Measurements from ENCODE around the gene PDC. TPM values are rescaled to one million over a fixed set of nuclear protein-coding genes. Genes with fewer than 3 reads are reported as not detected.
"Not testable (repeated sequence)": the region's sequence is repeated elsewhere in the genome, so short reads cannot be mapped to it uniquely, and the experiment has no call there.

The PDC gene
- total and polyA plus RNA-seq, 5 experiments from 2014 or later = not detected

DNA sequence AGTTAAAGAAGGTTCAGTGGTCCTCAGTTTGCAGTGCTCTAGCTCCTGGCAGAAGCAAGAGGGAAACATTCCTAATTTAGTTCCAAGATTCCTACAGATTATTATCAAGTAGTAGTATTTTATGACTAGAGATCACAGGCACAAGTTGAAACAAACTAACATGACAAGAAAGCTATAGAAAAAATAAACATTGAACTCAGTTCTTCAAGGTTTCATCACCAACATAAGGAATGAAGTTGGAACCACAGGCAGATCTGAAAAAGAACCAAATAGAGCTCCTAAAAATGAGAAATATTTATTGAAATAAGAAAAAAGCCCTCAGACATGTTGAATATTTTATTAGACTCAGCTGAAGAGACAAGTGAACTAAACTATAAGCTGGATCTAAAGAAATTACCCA lies 40.6 kb downstream of the PDC start:
- H3K27ac Mint-ChIP-seq = peak overlapping the region in 3 of 10 donors; percentile 4 to 72 (median 28)
- ATAC-seq (no peak), DNase-seq (no peak)
- H3K27me3 Mint-ChIP-seq = no peaks in the 10 kb centered on the region
- H3K9me3 Mint-ChIP-seq = peaks cover 0 to 4% (median 0%) of the 10 kb centered on the region in 9 donors
- H3K4me3 Mint-ChIP-seq = no peak overlapping the region
- H3K4me1 Mint-ChIP-seq = peaks cover 0 to 3% (median under 1%) of the 10 kb centered on the region in 4 donors
- POLR2A ChIA-PET = no interaction called here
- H3K36me3 Mint-ChIP-seq = peaks cover 8 to 31% (median 18%) of the 10 kb centered on the region in 3 donors

DNA sequence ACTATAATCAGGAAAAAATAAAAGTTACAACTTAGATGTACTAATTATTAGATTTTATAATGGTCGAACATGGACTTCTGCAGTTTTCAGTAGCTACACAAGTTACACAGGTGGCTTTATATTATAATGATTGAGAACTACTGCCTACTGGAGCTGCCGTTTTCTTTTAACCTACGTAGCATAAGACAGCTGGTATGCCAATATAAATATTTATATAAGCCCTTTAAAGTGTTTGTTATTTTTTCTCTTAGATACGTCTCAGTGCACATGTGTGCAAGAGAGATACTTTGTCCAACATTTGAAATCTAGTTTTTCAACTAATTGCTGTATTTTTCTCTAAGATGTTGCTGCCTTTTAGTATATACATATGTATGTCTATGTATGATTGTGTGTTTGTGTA lies 42.4 kb downstream of the PDC start:
- H3K27ac Mint-ChIP-seq = no peak overlapping the region
- H3K4me3 Mint-ChIP-seq = no peak overlapping the region
- POLR2A ChIA-PET = no interaction called here
- H3K4me1 Mint-ChIP-seq = peaks cover 0 to 3% (median under 1%) of the 10 kb centered on the region in 4 donors
- H3K27me3 Mint-ChIP-seq = no peaks in the 10 kb centered on the region
- H3K36me3 Mint-ChIP-seq = peaks cover 8 to 40% (median 17%) of the 10 kb centered on the region in 3 donors
- H3K9me3 Mint-ChIP-seq = no peaks in the 10 kb centered on the region
- ATAC-seq (no peak), DNase-seq (no peak)

DNA sequence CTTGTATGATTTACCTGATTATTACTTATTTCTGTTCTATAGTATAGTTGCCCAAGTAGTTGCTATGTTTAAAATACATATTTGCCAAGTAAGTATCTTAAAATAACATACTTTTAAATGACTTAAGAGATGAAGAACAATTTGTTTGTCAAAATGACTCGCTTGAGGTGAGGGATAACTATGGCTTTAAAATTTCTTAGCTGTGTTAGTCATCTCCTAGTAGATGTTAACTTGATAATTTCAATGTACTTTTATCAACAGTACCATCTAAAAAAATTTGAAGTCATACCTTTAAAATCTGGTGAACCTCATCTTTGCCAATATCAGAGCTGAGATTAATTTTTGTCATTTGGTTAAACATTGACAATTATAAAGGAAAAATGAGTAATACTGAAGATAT lies 47.6 kb downstream of the PDC start:
- Mint-ChIP-seq H3K4me3 (no peak overlapping the region), H3K36me3 (peaks cover 0 to 53% (median 9%) of the 10 kb centered on the region in 3 donors), H3K4me1 (no peaks in the 10 kb centered on the region), H3K9me3 (no peaks in the 10 kb centered on the region), H3K27me3 (no peaks in the 10 kb centered on the region), H3K27ac (no peak overlapping the region)
- POLR2A ChIA-PET = no interaction called here
- DNase-seq = no peak
- no peak for ATAC-seq

DNA sequence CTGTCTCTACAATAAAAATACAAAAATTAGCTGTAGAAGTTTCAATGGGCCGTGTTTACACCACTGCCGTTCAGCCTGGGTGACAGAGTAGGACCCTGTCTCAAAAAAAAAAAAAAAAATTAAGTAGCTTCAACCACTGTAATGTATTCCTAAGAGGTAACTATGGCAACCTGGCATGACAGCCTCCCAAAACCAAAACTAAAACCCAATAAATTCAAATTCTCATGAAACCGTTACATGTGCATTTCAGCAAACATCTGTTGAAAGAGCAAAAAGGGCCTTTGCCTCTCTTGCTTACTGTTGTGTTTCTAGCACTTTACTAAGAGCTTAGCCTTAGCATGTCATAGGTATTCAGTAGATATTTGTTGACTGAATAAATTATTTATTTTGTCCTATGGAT lies 51.8 kb downstream of the PDC start:
- H3K27me3 Mint-ChIP-seq = no peaks in the 10 kb centered on the region
- peaks cover 10 to 72% (median 13%) of the 10 kb centered on the region in 3 donors for H3K36me3 Mint-ChIP-seq
- no peak for ATAC-seq
- no peak for DNase-seq
- H3K9me3 Mint-ChIP-seq = no peaks in the 10 kb centered on the region
- no peak overlapping the region for H3K27ac Mint-ChIP-seq
- H3K4me1 Mint-ChIP-seq = peaks cover 0 to 7% (median 6%) of the 10 kb centered on the region in 4 donors
- POLR2A ChIA-PET = no interaction called here
- no peak overlapping the region for H3K4me3 Mint-ChIP-seq

DNA sequence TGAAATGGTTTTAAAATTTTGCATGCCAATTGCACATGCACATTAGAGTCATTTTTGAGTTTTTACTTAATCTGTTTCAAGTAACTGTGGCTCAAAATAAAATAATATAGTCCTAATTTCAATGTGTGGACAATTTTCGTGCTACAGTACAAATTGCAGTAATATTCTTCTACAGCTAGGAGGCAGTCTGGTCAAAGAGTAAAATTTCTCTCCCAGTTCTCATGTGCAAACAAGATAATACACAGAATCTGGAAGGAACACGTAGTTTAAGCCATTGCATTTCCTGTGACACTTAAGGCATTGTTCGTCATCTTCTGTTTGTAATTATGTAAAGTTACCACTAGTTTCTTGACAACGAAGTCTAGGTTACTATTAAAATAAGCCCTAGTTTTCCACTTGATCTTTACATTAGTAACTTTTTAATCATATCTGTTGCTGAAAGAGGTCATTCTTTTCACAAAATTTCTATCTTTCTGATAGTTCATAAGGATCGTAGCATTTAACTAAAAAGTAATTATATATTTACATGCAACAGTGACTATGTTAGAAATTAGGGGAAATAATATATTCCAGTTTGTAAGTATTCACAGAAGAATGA lies 56.4 kb downstream of the PDC start:
- Mint-ChIP-seq H3K27ac (peak overlapping the region in 6 of 10 donors; percentile 11 to 66 (median 29)), H3K9me3 (no peaks in the 10 kb centered on the region)
- POLR2A ChIA-PET = no interaction called here

DNA sequence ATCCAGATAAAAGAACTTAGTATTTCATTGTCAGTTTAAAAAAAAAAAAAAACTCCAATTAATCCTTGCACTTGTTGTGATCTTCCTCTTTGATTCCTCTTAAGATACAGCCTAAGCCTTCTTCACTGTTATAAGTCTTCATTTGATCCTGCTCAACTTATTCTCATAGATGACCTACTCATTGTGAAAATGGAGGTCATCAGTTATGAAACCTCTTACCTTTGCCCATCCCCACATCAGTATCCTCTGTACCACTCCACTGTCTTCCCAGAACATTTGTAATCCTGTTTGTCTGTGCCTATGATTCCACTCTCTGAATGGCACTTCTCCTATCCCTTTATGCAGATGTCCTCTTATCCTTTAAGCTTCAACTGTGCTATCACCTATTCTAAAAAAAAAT lies 57.3 kb downstream of the PDC start:
- Mint-ChIP-seq H3K27ac (peak overlapping the region in 2 of 10 donors; percentile 23 to 29), H3K4me3 (no peak overlapping the region), H3K36me3 (peaks cover 10 to 72% (median 21%) of the 10 kb centered on the region in 3 donors), H3K27me3 (no peaks in the 10 kb centered on the region), H3K9me3 (no peaks in the 10 kb centered on the region), H3K4me1 (peaks cover 0 to 7% (median 6%) of the 10 kb centered on the region in 4 donors)
- ATAC-seq (no peak), DNase-seq (no peak)
- POLR2A ChIA-PET = no interaction called here

More for the DNA sequence above, 56.4 kb downstream of the PDC start:
- Mint-ChIP-seq H3K4me3 (no peak overlapping the region), H3K4me1 (peaks cover 0 to 7% (median 6%) of the 10 kb centered on the region in 4 donors), H3K36me3 (peaks cover 10 to 71% (median 19%) of the 10 kb centered on the region in 3 donors), H3K27me3 (no peaks in the 10 kb centered on the region)
- ATAC-seq (peak; percentile 20 to 91), DNase-seq (peak in 4 of 10 donors; percentile 16 to 48 (median 35))

DNA sequence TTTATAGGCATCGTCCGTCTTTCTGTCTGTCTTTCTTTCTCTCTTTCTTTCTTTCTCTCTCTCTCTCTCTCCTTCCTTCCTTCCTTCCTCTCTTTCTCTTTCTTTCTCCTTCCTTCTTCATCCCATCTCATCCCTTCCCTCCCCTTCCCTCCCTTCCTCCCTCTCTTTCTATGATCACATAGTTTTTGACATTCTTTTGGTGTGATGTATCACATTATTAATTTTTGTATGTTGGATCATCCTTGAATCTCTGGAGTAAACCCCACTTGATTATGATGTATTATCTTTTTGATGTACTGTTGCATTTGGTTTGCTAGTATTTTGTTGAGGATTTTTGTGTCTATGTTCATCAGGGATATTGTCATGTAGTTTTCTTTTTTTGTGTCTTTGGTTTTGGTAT lies 59.5 kb downstream of the PDC start:
- DNase-seq, H3K27me3 Mint-ChIP-seq, H3K4me1 Mint-ChIP-seq, ATAC-seq, POLR2A ChIA-PET, H3K4me3 Mint-ChIP-seq, H3K9me3 Mint-ChIP-seq: not testable (repeated sequence)
- H3K36me3 Mint-ChIP-seq = peaks cover 4 to 65% (median 19%) of the 10 kb centered on the region in 3 donors
- peak overlapping the region in 2 of 10 donors; percentile 57 to 84 for H3K27ac Mint-ChIP-seq

Other genes starting within 250 kb of the PDC start
- gene PRG4, start 164.8 kb downstream of the PDC start, total RNA-seq = under 1 TPM in 1 of 2 experiments, not detected in 1; 0.08 TPM
- under 1 TPM in 2 of 3 donors, not detected in 1; 0.05 to 0.06 TPM for gene PRG4, start 164.8 kb downstream of the PDC start, polyA plus RNA-seq
- 100 to 1,000 TPM; 139 to 149 TPM for gene TPR, start 85.9 kb downstream of the PDC start, total RNA-seq
- 10 to 100 TPM; 15.9 to 65.0 (median 31.2) TPM for gene TPR, start 85.9 kb downstream of the PDC start, polyA plus RNA-seq
- gene ODR4, start 85.3 kb downstream of the PDC start, total RNA-seq = 10 to 100 TPM; 20.1 to 24.7 TPM
- 1 to 10 TPM; 6.7 to 8.3 (median 7.5) TPM for gene ODR4, start 85.3 kb downstream of the PDC start, polyA plus RNA-seq
- gene PTGS2, start 219.3 kb upstream of the PDC start, total RNA-seq = not detected
- under 1 TPM in 1 of 3 donors, not detected in 2; 0.14 TPM for gene PTGS2, start 219.3 kb upstream of the PDC start, polyA plus RNA-seq

All from naive thymus-derived CD8-positive, alpha-beta T cell (primary cell).